ENCODE results near the gene CIBAR2.
A peak's percentile ranks its signal among the peaks of the same experiment; 100 is the strongest.

Gene CIBAR2

GRCh38 chr16:85112364-85112763, at the start of gene CIBAR2:
CIBAR2 (minus strand) TSS chr16:85112472; CDS start chr16:85112352, 120 bp downstream.
- DNase-seq (ENCODE audit: low read depth in 2 of 2), result no peak

- DNase-seq (ENCODE audit: low read depth in 2 of 2), result no peak
Observed at GRCh38 chr16:85159179-85159980, 47.1 kb upstream of the CIBAR2 start.

- DNase-seq (ENCODE audit: low read depth in 2 of 2), result no peak
Observed at GRCh38 chr16:85158743-85159178, 46.5 kb upstream of the CIBAR2 start.

- peak in 1 of 2 donors; percentile 11 for DNase-seq (ENCODE audit: low read depth in 2 of 2)
Observed at GRCh38 chr16:85157813-85158742, 45.8 kb upstream of the CIBAR2 start.

GRCh38 chr16:85157372-85157771, 45.1 kb upstream of the CIBAR2 start:
- DNase-seq (ENCODE audit: low read depth in 2 of 2), result no peak

- DNase-seq (ENCODE audit: low read depth in 2 of 2), result no peak
Observed at GRCh38 chr16:85156869-85157268, 44.6 kb upstream of the CIBAR2 start.

GRCh38 chr16:85156440-85156839, 44.2 kb upstream of the CIBAR2 start:
- DNase-seq (ENCODE audit: low read depth in 2 of 2), result no peak

- no peak for DNase-seq (ENCODE audit: low read depth in 2 of 2)
Observed at GRCh38 chr16:85153656-85154091, 41.4 kb upstream of the CIBAR2 start.

- no peak for DNase-seq (ENCODE audit: low read depth in 2 of 2)
Observed at GRCh38 chr16:85153046-85153445, 40.8 kb upstream of the CIBAR2 start.

- no peak for DNase-seq (ENCODE audit: low read depth in 2 of 2)
Observed at GRCh38 chr16:85152414-85153030, 40.2 kb upstream of the CIBAR2 start.

GRCh38 chr16:85151603-85152413, 39.5 kb upstream of the CIBAR2 start:
- no peak for DNase-seq (ENCODE audit: low read depth in 2 of 2)

- DNase-seq (ENCODE audit: low read depth in 2 of 2), result no peak
Observed at GRCh38 chr16:85151079-85151602, 38.9 kb upstream of the CIBAR2 start.

GRCh38 chr16:85150331-85150940, 38.2 kb upstream of the CIBAR2 start:
- DNase-seq (ENCODE audit: low read depth in 2 of 2), result no peak

- DNase-seq (ENCODE audit: low read depth in 2 of 2), result no peak
Observed at GRCh38 chr16:85149776-85150175, 37.5 kb upstream of the CIBAR2 start.

GRCh38 chr16:85148931-85149330, 36.7 kb upstream of the CIBAR2 start:
- DNase-seq (ENCODE audit: low read depth in 2 of 2), result no peak

GRCh38 chr16:85146922-85147651, 34.8 kb upstream of the CIBAR2 start:
- no peak for DNase-seq (ENCODE audit: low read depth in 2 of 2)

- no peak for DNase-seq (ENCODE audit: low read depth in 2 of 2)
Observed at GRCh38 chr16:85146532-85146797, 34.2 kb upstream of the CIBAR2 start.

GRCh38 chr16:85145734-85146531, 33.7 kb upstream of the CIBAR2 start:
- DNase-seq (ENCODE audit: low read depth in 2 of 2), result no peak

GRCh38 chr16:85145188-85145587, 32.9 kb upstream of the CIBAR2 start:
- no peak for DNase-seq (ENCODE audit: low read depth in 2 of 2)
